ENCODE measurements around the gene ABLIM1. TPM values are rescaled to one million over a fixed set of nuclear protein-coding genes. Genes with fewer than 3 reads are reported as not detected.
A peak's percentile ranks its signal among the peaks of the same experiment; 100 is the strongest.

The ABLIM1 gene
- total RNA-seq, 6 donors from 2014 or later: 92.2 to 153 (median 131) TPM

GRCh38 chr10:114537736-114538135, 120.3 kb downstream of the ABLIM1 start:
- no peaks in the 10 kb centered on the region for H3K27me3 ChIP-seq
- 62 to 72% methylated on average over 1 of the region's 1 CpG for WGBS, 2 donors
- no peak for ATAC-seq (ENCODE audit: low FRiP score in 2 of 2)
- H3K4me3 ChIP-seq: no peak overlapping the region
- H3K27ac ChIP-seq: no peak overlapping the region
- peaks cover 0 to under 1% (median 0%) of the 10 kb centered on the region in 4 donors for H3K36me3 ChIP-seq
- no peaks in the 10 kb centered on the region for H3K9me3 ChIP-seq
- no peak for DNase-seq
- TF ChIP-seq EP300 (IDR thresholded peaks at IDR 0.05) (no peak), POLR2A (IDR thresholded peaks at IDR 0.05) (no peak), POLR2AphosphoS5 (IDR thresholded peaks at IDR 0.05) (no peak)
- TF ChIP-seq, protein P1, sequence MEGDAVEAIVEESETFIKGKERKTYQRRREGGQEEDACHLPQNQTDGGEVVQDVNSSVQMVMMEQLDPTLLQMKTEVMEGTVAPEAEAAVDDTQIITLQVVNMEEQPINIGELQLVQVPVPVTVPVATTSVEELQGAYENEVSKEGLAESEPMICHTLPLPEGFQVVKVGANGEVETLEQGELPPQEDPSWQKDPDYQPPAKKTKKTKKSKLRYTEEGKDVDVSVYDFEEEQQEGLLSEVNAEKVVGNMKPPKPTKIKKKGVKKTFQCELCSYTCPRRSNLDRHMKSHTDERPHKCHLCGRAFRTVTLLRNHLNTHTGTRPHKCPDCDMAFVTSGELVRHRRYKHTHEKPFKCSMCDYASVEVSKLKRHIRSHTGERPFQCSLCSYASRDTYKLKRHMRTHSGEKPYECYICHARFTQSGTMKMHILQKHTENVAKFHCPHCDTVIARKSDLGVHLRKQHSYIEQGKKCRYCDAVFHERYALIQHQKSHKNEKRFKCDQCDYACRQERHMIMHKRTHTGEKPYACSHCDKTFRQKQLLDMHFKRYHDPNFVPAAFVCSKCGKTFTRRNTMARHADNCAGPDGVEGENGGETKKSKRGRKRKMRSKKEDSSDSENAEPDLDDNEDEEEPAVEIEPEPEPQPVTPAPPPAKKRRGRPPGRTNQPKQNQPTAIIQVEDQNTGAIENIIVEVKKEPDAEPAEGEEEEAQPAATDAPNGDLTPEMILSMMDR (IDR thresholded peaks at IDR 0.05): no peak
- peaks cover 0 to 13% (median 8%) of the 10 kb centered on the region in 4 donors for H3K4me1 ChIP-seq

DNA sequence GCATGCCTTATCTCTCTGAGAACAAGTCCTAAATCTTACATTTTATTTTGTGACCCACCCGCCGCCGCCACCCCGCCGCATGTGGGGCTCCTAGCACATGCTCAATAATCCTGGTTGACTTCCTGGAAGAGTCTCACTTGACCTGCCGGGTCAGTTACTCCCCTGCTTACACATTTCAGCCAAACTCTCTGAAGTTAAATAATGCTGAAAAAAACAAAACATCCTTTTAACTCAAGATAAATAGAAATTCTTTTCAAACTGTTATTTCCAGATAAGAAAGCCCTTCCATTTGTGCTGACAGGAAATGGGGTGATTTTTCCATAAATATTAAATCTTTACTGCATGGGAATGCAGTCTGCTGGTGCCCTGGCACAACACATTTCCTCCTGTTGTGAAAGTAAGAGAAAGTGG, 123.5 kb downstream of the ABLIM1 start:
- DNase-seq (peak in 1 of 2 donors; percentile 80), ATAC-seq (ENCODE audit: low FRiP score in 2 of 2) (no peak)
- Histone ChIP-seq H3K4me3 (no peak overlapping the region), H3K36me3 (peaks cover 0 to 9% (median 0%) of the 10 kb centered on the region in 4 donors), H3K9me3 (no peaks in the 10 kb centered on the region), H3K4me1 (peaks cover 0 to 11% (median 3%) of the 10 kb centered on the region in 4 donors), H3K27ac (no peak overlapping the region), H3K27me3 (no peaks in the 10 kb centered on the region)
- no peak for TF ChIP-seq POLR2AphosphoS5 (IDR thresholded peaks at IDR 0.05)
- no peak for TF ChIP-seq EP300 (IDR thresholded peaks at IDR 0.05)
- TF ChIP-seq, protein P1 (IDR thresholded peaks at IDR 0.05): no peak
- no peak for TF ChIP-seq POLR2A (IDR thresholded peaks at IDR 0.05)
- 71 to 81% methylated on average over 6 of the region's 6 CpGs for WGBS, 2 donors

GRCh38 chr10:114532226-114532625, 125.8 kb downstream of the ABLIM1 start:
- Histone ChIP-seq H3K4me1 (peaks cover 0 to 2% (median 2%) of the 10 kb centered on the region in 4 donors), H3K9me3 (no peaks in the 10 kb centered on the region), H3K4me3 (no peak overlapping the region), H3K27me3 (no peaks in the 10 kb centered on the region), H3K27ac (no peak overlapping the region), H3K36me3 (peaks cover 0 to 9% (median 0%) of the 10 kb centered on the region in 4 donors)
- WGBS, 2 donors: 94 to 100% methylated on average over 1 to 5 of the region's 5 CpGs
- TF ChIP-seq EP300 (IDR thresholded peaks at IDR 0.05) (no peak), POLR2A (IDR thresholded peaks at IDR 0.05) (no peak), POLR2AphosphoS5 (IDR thresholded peaks at IDR 0.05) (no peak)
- TF ChIP-seq, protein P1 (IDR thresholded peaks at IDR 0.05): no peak
- ATAC-seq (ENCODE audit: low FRiP score in 2 of 2): no peak
- DNase-seq: no peak

DNA sequence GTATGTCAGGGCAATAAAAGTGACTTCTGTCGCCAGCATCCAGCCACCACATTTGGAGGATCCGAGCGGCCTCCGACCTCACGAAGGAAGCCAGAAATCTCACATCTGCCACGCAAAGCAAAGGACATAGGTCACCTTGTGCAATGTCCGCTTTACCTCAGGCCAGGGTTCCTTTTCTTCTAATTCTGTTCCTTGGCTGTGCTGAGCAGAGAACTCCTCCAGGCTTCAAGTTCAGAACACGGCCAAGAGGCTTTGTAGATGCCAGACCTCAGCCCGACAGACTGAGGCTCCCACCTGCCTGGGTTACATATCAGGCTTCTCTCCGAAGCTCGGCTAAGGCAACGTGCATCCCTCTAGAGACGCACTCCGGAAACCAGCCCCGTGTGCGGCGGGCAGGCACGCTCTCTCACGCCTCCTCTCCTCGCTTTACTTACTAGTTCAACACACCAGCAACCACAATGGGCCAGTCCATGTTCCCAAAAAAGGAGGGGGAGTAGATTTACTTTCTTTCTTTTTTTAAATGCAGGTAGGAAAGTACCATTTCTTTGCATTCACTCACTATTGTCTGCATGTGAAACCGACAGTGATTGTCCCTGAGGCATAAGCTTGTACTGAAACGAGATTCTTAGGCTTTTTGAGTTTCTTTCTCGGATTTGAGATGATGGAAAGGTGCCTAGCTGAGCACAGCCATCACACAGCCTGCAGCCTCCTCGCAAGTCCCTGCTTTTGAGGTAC, 131.4 kb downstream of the ABLIM1 start:
- Histone ChIP-seq H3K27me3 (no peaks in the 10 kb centered on the region), H3K4me1 (peaks cover 5 to 29% (median 22%) of the 10 kb centered on the region in 4 donors), H3K9me3 (no peaks in the 10 kb centered on the region), H3K27ac (peak overlapping the region; percentile 49 to 62 (median 60)), H3K4me3 (peak overlapping the region in 3 of 4 donors; percentile 28 to 37 (median 36)), H3K36me3 (no peaks in the 10 kb centered on the region)
- ATAC-seq (ENCODE audit: low FRiP score in 2 of 2) (peak; percentile 91 to 93), DNase-seq (peak; percentile 83 to 91)
- TF ChIP-seq EP300 (IDR thresholded peaks at IDR 0.05): no peak
- TF ChIP-seq, protein P1 (IDR thresholded peaks at IDR 0.05): no peak
- peak in 3 of 4 donors; percentile 36 to 72 (median 60) for TF ChIP-seq POLR2A (IDR thresholded peaks at IDR 0.05)
- peak; percentile 34 to 87 for TF ChIP-seq POLR2AphosphoS5 (IDR thresholded peaks at IDR 0.05)
- WGBS, 2 donors: 13 to 16% methylated on average over 22 to 24 of the region's 24 CpGs
